Measurements from ENCODE around the gene TRABD2B. TPM values are rescaled to one million over a fixed set of nuclear protein-coding genes. Genes with fewer than 3 reads are reported as not detected.

Gene TRABD2B
- total RNA-seq, 1 experiment from 2014 or later = 0.96 TPM

DNA sequence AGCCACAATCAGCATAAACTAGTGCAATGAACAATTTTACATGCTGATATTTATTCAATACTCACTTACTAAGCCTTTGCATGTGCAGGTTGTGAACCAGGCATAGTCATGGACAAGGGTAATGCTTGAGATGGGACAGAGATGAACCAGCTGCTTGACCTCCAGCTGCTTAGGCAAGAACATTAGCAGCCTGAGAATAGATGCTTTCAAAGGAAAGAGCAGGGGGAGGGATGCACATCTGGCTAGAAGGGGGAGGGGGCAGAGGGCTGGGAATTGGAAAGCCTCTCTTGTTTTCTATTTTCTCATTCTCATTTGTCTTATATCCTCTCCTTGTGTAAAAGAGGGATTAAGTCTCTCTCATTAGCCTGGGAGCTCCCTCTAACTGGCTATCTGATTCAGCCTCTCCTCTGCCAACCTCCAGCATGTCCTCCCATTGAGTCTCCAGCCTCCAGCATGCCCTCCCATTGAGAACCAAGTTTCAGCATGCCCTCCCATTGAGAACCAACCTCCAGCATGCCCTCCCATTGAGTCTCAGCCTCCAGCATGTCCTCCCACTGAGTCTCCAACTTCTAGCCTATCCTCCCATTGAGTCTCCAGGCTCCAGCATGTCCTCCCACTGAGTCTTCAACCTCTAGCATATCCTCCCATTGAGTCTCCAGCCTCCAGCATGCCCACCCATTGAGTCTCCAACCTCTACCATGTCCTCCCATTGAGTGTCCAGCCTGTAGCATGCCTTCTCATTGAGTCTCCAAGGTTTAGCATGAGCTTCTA, 38.4 kb upstream of the TRABD2B start:
- no peak overlapping the region for H3K27ac Mint-ChIP-seq (ENCODE audit: low read depth, unreplicated experiment)
- H3K36me3 Mint-ChIP-seq (ENCODE audit: insufficient read depth, unreplicated experiment) = no peaks in the 10 kb centered on the region
- H3K27me3 Mint-ChIP-seq (ENCODE audit: insufficient read depth, unreplicated experiment) = no peaks in the 10 kb centered on the region
- intact Hi-C loops (cut with micrococcal nuclease) = no loop called here
- H3K9me3 Mint-ChIP-seq (ENCODE audit: unreplicated experiment) = no peaks in the 10 kb centered on the region
- ChIA-PET POLR2A (interaction anchor here (0.7 to 0.9 kb wide), 3 partner anchors 32 to 781 kb away, joined by 3 to 4 read pairs (median 3); no protein-coding TSS in a partner anchor), CTCF (interaction anchor here (0.6 to 3.6 kb wide), 4 partner anchors 8 to 73 kb away, joined by 3 to 11 read pairs (median 4); partner anchors contain the start of gene TRABD2B)
- no peak overlapping the region for H3K4me3 Mint-ChIP-seq (ENCODE audit: unreplicated experiment)
- TF ChIP-seq, protein P1, sequence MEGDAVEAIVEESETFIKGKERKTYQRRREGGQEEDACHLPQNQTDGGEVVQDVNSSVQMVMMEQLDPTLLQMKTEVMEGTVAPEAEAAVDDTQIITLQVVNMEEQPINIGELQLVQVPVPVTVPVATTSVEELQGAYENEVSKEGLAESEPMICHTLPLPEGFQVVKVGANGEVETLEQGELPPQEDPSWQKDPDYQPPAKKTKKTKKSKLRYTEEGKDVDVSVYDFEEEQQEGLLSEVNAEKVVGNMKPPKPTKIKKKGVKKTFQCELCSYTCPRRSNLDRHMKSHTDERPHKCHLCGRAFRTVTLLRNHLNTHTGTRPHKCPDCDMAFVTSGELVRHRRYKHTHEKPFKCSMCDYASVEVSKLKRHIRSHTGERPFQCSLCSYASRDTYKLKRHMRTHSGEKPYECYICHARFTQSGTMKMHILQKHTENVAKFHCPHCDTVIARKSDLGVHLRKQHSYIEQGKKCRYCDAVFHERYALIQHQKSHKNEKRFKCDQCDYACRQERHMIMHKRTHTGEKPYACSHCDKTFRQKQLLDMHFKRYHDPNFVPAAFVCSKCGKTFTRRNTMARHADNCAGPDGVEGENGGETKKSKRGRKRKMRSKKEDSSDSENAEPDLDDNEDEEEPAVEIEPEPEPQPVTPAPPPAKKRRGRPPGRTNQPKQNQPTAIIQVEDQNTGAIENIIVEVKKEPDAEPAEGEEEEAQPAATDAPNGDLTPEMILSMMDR (IDR thresholded peaks at IDR 0.05; ENCODE audit: unreplicated experiment) = no peak
- peaks cover 16% of the 10 kb centered on the region for H3K4me1 Mint-ChIP-seq (ENCODE audit: insufficient read depth, unreplicated experiment)
- no TSS peak for BruUV-seq (replicated peaks)
- no peak for DNase-seq (ENCODE audit: unreplicated experiment)

DNA sequence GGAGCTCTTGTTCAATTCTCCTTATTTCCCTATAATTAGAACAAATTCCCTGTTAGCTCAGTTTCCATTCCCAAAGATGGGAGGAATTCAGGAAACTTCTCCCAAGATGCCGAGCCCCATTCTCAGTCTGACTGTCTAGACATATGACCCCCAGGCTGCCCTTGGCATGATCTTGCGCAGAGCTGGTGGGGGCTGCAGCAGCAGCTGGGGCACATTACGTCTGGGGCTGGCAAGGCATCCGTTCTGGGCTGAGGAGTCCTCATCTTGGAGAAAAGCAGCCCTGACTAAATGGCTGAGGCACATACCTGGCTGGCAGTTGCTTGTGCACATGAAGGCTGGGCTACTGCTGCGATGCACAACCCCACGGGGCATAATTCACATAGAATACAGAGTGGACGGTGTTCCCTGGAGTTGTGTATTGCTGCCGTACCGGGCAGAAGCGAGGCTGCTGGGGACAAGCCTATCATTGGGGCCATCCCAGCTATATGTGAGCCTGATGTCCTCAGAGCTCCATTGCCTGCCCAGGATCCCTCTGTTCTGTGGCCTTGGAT, 36.4 kb upstream of the TRABD2B start:
- Mint-ChIP-seq H3K9me3 (ENCODE audit: unreplicated experiment) (no peaks in the 10 kb centered on the region), H3K4me1 (ENCODE audit: insufficient read depth, unreplicated experiment) (peaks cover 6% of the 10 kb centered on the region), H3K27ac (ENCODE audit: low read depth, unreplicated experiment) (no peak overlapping the region), H3K4me3 (ENCODE audit: unreplicated experiment) (no peak overlapping the region), H3K27me3 (ENCODE audit: insufficient read depth, unreplicated experiment) (no peaks in the 10 kb centered on the region), H3K36me3 (ENCODE audit: insufficient read depth, unreplicated experiment) (no peaks in the 10 kb centered on the region)
- no peak for DNase-seq (ENCODE audit: unreplicated experiment)
- CTCF ChIA-PET = interaction anchor here (0.6 to 3.6 kb wide), 9 partner anchors 10 to 602 kb away, joined by 3 to 11 read pairs (median 4); partner anchors contain the start of gene TRABD2B
- POLR2A ChIA-PET = no interaction called here
- intact Hi-C loops (cut with micrococcal nuclease) = no loop called here
- TF ChIP-seq, protein P1 (IDR thresholded peaks at IDR 0.05; ENCODE audit: unreplicated experiment) = no peak
- BruUV-seq (replicated peaks) = no TSS peak

DNA sequence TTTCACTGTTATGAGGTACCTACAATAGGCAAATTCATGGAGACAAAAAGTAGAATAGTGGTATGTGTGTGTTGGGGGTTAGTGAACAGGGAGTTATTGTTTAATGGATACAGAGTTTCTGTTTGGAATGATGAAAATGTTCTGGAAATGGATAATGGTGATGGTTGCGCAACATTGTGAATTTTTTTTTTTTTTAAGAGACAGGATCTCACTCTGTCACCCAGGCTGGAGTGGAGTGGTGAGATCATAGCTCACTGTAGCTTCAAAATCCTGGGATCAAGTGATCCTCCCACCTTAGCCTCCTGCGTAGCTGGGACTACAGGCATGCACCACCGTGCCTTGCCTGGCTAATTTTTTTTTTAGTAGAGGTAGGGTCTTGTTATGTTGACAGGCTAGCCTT, 34.5 kb upstream of the TRABD2B start:
- Mint-ChIP-seq H3K4me1 (ENCODE audit: insufficient read depth, unreplicated experiment) (peaks cover 21% of the 10 kb centered on the region), H3K36me3 (ENCODE audit: insufficient read depth, unreplicated experiment) (no peaks in the 10 kb centered on the region), H3K27me3 (ENCODE audit: insufficient read depth, unreplicated experiment) (no peaks in the 10 kb centered on the region), H3K27ac (ENCODE audit: low read depth, unreplicated experiment) (no peak overlapping the region), H3K9me3 (ENCODE audit: unreplicated experiment) (no peaks in the 10 kb centered on the region), H3K4me3 (ENCODE audit: unreplicated experiment) (no peak overlapping the region)
- TF ChIP-seq, protein P1 (IDR thresholded peaks at IDR 0.05; ENCODE audit: unreplicated experiment) = no peak
- CTCF ChIA-PET = interaction anchor here (0.8 to 3.6 kb wide), 3 partner anchors 12 to 275 kb away, joined by 7 to 11 read pairs (median 8); partner anchors contain the start of gene TRABD2B
- BruUV-seq (replicated peaks) = no TSS peak
- intact Hi-C loops (cut with micrococcal nuclease) = no loop called here
- POLR2A ChIA-PET = interaction anchor here (1.1 kb wide), 1 partner anchor 294 kb away, joined by 3 read pairs; no protein-coding TSS in a partner anchor
- DNase-seq (ENCODE audit: unreplicated experiment) = peak; percentile 23

DNA sequence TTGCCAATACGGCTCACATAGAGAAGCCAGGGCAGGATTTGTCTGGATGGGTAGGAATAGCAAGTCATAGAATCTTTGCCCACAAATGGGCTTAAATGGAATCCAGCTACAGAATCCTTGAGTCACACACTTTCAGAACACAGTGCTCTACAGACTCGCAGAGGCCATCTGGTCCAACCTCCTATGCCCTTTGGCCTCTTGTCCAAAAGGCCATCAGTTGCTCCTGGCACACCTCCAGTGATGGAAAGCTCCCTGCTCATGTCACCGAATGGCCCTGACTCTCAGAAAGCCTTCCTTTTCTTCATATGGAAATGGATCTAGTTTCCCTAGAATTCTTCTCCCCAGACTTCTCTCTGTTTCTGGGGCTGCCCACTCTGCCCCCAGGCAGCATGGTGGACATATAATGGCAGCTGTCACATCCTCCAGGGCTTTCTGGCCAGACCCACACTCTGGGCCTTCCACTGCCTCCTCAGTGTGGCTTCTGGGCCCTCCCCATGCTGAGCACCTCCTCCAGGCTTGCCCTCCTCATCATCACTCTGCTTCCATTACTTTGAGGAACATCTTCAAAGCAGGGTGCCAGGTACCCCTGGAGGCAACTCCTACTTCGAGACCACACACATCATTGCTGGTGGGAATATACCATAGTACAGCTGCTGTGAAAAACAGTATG, 33.6 kb upstream of the TRABD2B start:
- no peaks in the 10 kb centered on the region for H3K9me3 Mint-ChIP-seq (ENCODE audit: unreplicated experiment)
- CTCF ChIA-PET = interaction anchor here (0.7 to 3.2 kb wide), 5 partner anchors 13 to 593 kb away, joined by 3 to 17 read pairs (median 8); partner anchors contain the start of genes FOXD2 and TRABD2B
- POLR2A ChIA-PET = interaction anchor here (0.9 kb wide), 1 partner anchor 12 kb away, joined by 3 read pairs; no protein-coding TSS in a partner anchor
- no TSS peak for BruUV-seq (replicated peaks)
- H3K27me3 Mint-ChIP-seq (ENCODE audit: insufficient read depth, unreplicated experiment) = no peaks in the 10 kb centered on the region
- H3K4me1 Mint-ChIP-seq (ENCODE audit: insufficient read depth, unreplicated experiment) = peaks cover 30% of the 10 kb centered on the region
- H3K4me3 Mint-ChIP-seq (ENCODE audit: unreplicated experiment) = no peak overlapping the region
- no peak for DNase-seq (ENCODE audit: unreplicated experiment)
- TF ChIP-seq, protein P1 (IDR thresholded peaks at IDR 0.05; ENCODE audit: unreplicated experiment) = no peak
- no peak overlapping the region for H3K27ac Mint-ChIP-seq (ENCODE audit: low read depth, unreplicated experiment)
- intact Hi-C loops (cut with micrococcal nuclease) = no loop called here
- H3K36me3 Mint-ChIP-seq (ENCODE audit: insufficient read depth, unreplicated experiment) = no peaks in the 10 kb centered on the region
